Measurements from ENCODE around the gene ANKAR. TPM values are rescaled to one million over a fixed set of nuclear protein-coding genes. Genes with fewer than 3 reads are reported as not detected.

The ANKAR gene
- total and polyA plus RNA-seq, 12 donors = 2.4 to 17.2 (median 6.0) TPM

- no peak overlapping the region for H3K4me3 ChIP-seq
- TF ChIP-seq, protein P1, sequence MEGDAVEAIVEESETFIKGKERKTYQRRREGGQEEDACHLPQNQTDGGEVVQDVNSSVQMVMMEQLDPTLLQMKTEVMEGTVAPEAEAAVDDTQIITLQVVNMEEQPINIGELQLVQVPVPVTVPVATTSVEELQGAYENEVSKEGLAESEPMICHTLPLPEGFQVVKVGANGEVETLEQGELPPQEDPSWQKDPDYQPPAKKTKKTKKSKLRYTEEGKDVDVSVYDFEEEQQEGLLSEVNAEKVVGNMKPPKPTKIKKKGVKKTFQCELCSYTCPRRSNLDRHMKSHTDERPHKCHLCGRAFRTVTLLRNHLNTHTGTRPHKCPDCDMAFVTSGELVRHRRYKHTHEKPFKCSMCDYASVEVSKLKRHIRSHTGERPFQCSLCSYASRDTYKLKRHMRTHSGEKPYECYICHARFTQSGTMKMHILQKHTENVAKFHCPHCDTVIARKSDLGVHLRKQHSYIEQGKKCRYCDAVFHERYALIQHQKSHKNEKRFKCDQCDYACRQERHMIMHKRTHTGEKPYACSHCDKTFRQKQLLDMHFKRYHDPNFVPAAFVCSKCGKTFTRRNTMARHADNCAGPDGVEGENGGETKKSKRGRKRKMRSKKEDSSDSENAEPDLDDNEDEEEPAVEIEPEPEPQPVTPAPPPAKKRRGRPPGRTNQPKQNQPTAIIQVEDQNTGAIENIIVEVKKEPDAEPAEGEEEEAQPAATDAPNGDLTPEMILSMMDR (IDR thresholded peaks at IDR 0.05) = no peak
- TF ChIP-seq POLR2A (IDR thresholded peaks at IDR 0.05) = no peak
- 95 to 98% (median 97%) methylated on average over 5 of the region's 5 CpGs for WGBS, 4 donors
- DNase-seq = no peak
- H3K36me3 ChIP-seq (replicated peaks in 1 of 2) = peaks cover 0 to 39% of the 10 kb centered on the region in 2 donors
- H3K4me1 ChIP-seq (replicated peaks in 1 of 2) = peaks cover 5 to 11% of the 10 kb centered on the region in 2 donors
- intact Hi-C loops (cut with DNase I) = no loop called here
- H3K27ac ChIP-seq = no peak overlapping the region
- no peaks in the 10 kb centered on the region for H3K27me3 ChIP-seq
- no peaks in the 10 kb centered on the region for H3K9me3 ChIP-seq (replicated peaks in 1 of 3)
Observed at GRCh38 chr2:189669913-189670312, 4.6 kb upstream of the ANKAR start.

GRCh38 chr2:189673661-189674373 lies 653 bp upstream of the ANKAR start:
- peak in 1 of 7 donors; percentile 25 for DNase-seq
- peaks cover 0 to 7% of the 10 kb centered on the region in 2 donors for H3K36me3 ChIP-seq (replicated peaks in 1 of 2)
- peak overlapping the region; percentile 76 to 98 (median 92) for H3K27ac ChIP-seq
- intact Hi-C loops (cut with DNase I) = no loop called here
- peaks cover 0 to 5% (median 0%) of the 10 kb centered on the region in 3 donors for H3K9me3 ChIP-seq (replicated peaks in 1 of 3)
- WGBS, 4 donors = 24 to 30% (median 27%) methylated on average over 11 to 12 of the region's 12 CpGs
- H3K27me3 ChIP-seq = no peaks in the 10 kb centered on the region
- peak overlapping the region in 2 of 4 donors; percentile 51 to 74 for H3K4me3 ChIP-seq
- H3K4me1 ChIP-seq (replicated peaks in 1 of 2) = peaks cover 5 to 16% of the 10 kb centered on the region in 2 donors
- TF ChIP-seq POLR2A (IDR thresholded peaks at IDR 0.05) = no peak
- TF ChIP-seq, protein P1 (IDR thresholded peaks at IDR 0.05) = no peak

- H3K4me1 ChIP-seq (replicated peaks in 1 of 2) = peaks cover 5 to 16% of the 10 kb centered on the region in 2 donors
- peaks cover 0 to 10% (median 0%) of the 10 kb centered on the region in 3 donors for H3K9me3 ChIP-seq (replicated peaks in 1 of 3)
- WGBS, 4 donors = 73 to 85% (median 74%) methylated on average over 4 of the region's 4 CpGs
- no peak overlapping the region for H3K27ac ChIP-seq
- DNase-seq = no peak
- H3K36me3 ChIP-seq (replicated peaks in 1 of 2) = no peaks in the 10 kb centered on the region
- no peak overlapping the region for H3K4me3 ChIP-seq
- TF ChIP-seq, protein P1 (IDR thresholded peaks at IDR 0.05) = no peak
- no peak for TF ChIP-seq POLR2A (IDR thresholded peaks at IDR 0.05)
- intact Hi-C loops (cut with DNase I) = no loop called here
- H3K27me3 ChIP-seq = no peaks in the 10 kb centered on the region
Observed at GRCh38 chr2:189676471-189676870, 2.0 kb downstream of the ANKAR start.

DNA sequence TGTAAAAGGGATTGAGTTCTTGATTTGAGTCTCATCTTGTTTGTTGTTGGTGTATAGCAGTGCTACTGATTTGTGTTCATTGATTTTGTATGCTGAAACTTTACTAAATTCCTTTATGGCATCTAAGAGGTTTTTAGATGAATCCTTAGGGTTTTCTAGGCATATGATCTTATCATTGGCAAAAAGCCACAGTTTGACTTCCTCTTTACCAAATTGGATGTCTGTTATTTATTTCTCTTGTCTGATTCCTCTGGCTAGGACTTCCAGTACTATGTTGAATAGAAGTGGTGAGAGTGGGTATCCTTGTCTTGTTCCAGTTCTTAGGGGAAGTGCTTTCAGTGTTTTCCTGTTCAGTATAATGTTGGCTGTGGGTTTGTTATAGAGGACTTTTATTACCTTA lies 4.8 kb downstream of the ANKAR start:
- intact Hi-C loops (cut with DNase I) = no loop called here
- H3K4me3 ChIP-seq = no peak overlapping the region
- H3K9me3 ChIP-seq (replicated peaks in 1 of 3) = peaks cover 0 to 10% (median 0%) of the 10 kb centered on the region in 3 donors
- no peaks in the 10 kb centered on the region for H3K27me3 ChIP-seq
- TF ChIP-seq, protein P1 (IDR thresholded peaks at IDR 0.05) = no peak
- no peak for TF ChIP-seq POLR2A (IDR thresholded peaks at IDR 0.05)
- DNase-seq = no peak
- peaks cover 0 to 6% of the 10 kb centered on the region in 2 donors for H3K4me1 ChIP-seq (replicated peaks in 1 of 2)
- no peak overlapping the region for H3K27ac ChIP-seq
- no peaks in the 10 kb centered on the region for H3K36me3 ChIP-seq (replicated peaks in 1 of 2)
